ENCODE results near the gene LMTK2. TPM values are rescaled to one million over a fixed set of nuclear protein-coding genes. Genes with fewer than 3 reads are reported as not detected.

The LMTK2 gene
- total and polyA plus RNA-seq, 2 experiments from 2014 or later: 6.1 to 30.8 TPM

DNA sequence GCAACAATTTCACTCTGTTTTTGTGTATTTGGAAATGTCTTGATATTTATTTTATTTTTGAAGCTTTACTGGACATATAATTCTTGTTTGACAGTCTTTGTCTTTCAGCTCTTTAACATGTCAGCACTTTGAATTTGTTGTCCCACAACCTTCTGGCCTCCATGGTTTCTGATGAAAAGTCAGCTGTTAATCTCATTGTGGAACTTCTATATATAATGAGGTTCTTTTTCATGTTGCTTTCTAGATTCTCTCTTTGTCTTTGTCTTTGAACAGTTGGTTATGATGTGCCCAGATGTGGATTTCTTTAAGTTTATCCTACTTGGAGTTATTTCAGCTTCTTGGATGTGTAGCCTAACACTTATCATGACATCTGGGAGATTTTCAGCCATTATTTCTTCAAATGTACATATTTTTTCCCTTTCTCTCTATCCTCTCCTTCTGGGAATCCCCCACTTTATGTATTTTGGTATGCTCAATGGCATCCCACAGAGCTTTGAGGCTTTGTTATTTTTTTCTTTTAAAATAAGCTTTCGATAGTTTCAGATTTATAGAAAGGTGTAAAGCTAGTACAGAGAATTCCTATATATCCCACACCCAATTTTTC lies 9.5 kb upstream of the LMTK2 start:
- H3K4me1 Mint-ChIP-seq: no peaks in the 10 kb centered on the region
- H3K27me3 ChIP-seq (ENCODE audit: insufficient read depth): no peaks in the 10 kb centered on the region
- H3K27me3 Mint-ChIP-seq (ENCODE audit: insufficient read depth, low read depth, poor library complexity): no peaks in the 10 kb centered on the region
- H3K4me3 ChIP-seq: no peak overlapping the region
- H3K9me3 Mint-ChIP-seq: peaks cover 57% of the 10 kb centered on the region
- DNase-seq (ENCODE audit: low spot score) (no peak), ATAC-seq (no peak)
- no peak overlapping the region for H3K27ac Mint-ChIP-seq
- no peaks in the 10 kb centered on the region for H3K9me2 ChIP-seq (ENCODE audit: insufficient read depth)
- no peak overlapping the region for H2AFZ ChIP-seq
- H4K20me1 ChIP-seq (replicated peaks; ENCODE audit: insufficient read depth): no peaks in the 10 kb centered on the region
- TF ChIP-seq, protein P1, sequence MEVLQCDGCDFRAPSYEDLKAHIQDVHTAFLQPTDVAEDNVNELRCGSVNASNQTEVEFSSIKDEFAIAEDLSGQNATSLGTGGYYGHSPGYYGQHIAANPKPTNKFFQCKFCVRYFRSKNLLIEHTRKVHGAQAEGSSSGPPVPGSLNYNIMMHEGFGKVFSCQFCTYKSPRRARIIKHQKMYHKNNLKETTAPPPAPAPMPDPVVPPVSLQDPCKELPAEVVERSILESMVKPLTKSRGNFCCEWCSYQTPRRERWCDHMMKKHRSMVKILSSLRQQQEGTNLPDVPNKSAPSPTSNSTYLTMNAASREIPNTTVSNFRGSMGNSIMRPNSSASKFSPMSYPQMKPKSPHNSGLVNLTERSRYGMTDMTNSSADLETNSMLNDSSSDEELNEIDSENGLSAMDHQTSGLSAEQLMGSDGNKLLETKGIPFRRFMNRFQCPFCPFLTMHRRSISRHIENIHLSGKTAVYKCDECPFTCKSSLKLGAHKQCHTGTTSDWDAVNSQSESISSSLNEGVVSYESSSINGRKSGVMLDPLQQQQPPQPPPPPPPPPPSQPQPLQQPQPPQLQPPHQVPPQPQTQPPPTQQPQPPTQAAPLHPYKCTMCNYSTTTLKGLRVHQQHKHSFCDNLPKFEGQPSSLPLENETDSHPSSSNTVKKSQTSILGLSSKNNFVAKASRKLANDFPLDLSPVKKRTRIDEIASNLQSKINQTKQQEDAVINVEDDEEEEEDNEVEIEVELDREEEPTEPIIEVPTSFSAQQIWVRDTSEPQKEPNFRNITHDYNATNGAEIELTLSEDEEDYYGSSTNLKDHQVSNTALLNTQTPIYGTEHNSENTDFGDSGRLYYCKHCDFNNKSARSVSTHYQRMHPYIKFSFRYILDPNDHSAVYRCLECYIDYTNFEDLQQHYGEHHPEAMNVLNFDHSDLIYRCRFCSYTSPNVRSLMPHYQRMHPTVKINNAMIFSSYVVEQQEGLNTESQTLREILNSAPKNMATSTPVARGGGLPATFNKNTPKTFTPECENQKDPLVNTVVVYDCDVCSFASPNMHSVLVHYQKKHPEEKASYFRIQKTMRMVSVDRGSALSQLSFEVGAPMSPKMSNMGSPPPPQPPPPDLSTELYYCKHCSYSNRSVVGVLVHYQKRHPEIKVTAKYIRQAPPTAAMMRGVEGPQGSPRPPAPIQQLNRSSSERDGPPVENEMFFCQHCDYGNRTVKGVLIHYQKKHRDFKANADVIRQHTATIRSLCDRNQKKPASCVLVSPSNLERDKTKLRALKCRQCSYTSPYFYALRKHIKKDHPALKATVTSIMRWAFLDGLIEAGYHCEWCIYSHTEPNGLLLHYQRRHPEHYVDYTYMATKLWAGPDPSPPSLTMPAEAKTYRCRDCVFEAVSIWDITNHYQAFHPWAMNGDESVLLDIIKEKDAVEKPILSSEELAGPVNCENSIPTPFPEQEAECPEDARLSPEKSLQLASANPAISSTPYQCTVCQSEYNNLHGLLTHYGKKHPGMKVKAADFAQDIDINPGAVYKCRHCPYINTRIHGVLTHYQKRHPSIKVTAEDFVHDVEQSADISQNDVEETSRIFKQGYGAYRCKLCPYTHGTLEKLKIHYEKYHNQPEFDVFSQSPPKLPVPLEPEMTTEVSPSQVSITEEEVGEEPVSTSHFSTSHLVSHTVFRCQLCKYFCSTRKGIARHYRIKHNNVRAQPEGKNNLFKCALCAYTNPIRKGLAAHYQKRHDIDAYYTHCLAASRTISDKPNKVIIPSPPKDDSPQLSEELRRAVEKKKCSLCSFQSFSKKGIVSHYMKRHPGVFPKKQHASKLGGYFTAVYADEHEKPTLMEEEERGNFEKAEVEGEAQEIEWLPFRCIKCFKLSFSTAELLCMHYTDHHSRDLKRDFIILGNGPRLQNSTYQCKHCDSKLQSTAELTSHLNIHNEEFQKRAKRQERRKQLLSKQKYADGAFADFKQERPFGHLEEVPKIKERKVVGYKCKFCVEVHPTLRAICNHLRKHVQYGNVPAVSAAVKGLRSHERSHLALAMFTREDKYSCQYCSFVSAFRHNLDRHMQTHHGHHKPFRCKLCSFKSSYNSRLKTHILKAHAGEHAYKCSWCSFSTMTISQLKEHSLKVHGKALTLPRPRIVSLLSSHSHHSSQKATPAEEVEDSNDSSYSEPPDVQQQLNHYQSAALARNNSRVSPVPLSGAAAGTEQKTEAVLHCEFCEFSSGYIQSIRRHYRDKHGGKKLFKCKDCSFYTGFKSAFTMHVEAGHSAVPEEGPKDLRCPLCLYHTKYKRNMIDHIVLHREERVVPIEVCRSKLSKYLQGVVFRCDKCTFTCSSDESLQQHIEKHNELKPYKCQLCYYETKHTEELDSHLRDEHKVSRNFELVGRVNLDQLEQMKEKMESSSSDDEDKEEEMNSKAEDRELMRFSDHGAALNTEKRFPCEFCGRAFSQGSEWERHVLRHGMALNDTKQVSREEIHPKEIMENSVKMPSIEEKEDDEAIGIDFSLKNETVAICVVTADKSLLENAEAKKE (CRISPR knock-in tag; IDR thresholded peaks at IDR 0.05): no peak
- TF ChIP-seq ZNF331 (CRISPR knock-in tag; IDR thresholded peaks at IDR 0.05; ENCODE audit: low read depth): no peak
- TF ChIP-seq EZH2 (IDR thresholded peaks at IDR 0.05; ENCODE audit: low read depth, unreplicated experiment): no peak
- TF ChIP-seq, protein P2, sequence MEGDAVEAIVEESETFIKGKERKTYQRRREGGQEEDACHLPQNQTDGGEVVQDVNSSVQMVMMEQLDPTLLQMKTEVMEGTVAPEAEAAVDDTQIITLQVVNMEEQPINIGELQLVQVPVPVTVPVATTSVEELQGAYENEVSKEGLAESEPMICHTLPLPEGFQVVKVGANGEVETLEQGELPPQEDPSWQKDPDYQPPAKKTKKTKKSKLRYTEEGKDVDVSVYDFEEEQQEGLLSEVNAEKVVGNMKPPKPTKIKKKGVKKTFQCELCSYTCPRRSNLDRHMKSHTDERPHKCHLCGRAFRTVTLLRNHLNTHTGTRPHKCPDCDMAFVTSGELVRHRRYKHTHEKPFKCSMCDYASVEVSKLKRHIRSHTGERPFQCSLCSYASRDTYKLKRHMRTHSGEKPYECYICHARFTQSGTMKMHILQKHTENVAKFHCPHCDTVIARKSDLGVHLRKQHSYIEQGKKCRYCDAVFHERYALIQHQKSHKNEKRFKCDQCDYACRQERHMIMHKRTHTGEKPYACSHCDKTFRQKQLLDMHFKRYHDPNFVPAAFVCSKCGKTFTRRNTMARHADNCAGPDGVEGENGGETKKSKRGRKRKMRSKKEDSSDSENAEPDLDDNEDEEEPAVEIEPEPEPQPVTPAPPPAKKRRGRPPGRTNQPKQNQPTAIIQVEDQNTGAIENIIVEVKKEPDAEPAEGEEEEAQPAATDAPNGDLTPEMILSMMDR (conservative IDR thresholded peaks at IDR 0.05; ENCODE audit: low read depth in 2 of 2): no peak
- no peak for TF ChIP-seq POLR2AphosphoS5 (IDR thresholded peaks at IDR 0.05; ENCODE audit: low read depth)
- TF ChIP-seq JUNB (IDR thresholded peaks at IDR 0.05; ENCODE audit: unreplicated experiment): no peak
- no peak for TF ChIP-seq STAT1 (IDR thresholded peaks at IDR 0.05; ENCODE audit: unreplicated experiment)
- TF ChIP-seq EZH2phosphoT487 (IDR thresholded peaks at IDR 0.05; ENCODE audit: unreplicated experiment): no peak
- TF ChIP-seq CREB1 (CRISPR knock-in tag; IDR thresholded peaks at IDR 0.05; ENCODE audit: low read depth): no peak
- H3F3A ChIP-seq (replicated peaks; ENCODE audit: low read depth): no peaks in the 10 kb centered on the region
- H3K79me2 ChIP-seq (replicated peaks; ENCODE audit: insufficient read depth): no peaks in the 10 kb centered on the region
- H3K36me3 Mint-ChIP-seq (ENCODE audit: low read depth): peaks cover 22% of the 10 kb centered on the region
- no peak overlapping the region for H3K27ac ChIP-seq (ENCODE audit: low read depth)
- H3K4me2 ChIP-seq: no peak overlapping the region
- no peak overlapping the region for H3K4me3 Mint-ChIP-seq
- no peaks in the 10 kb centered on the region for H3K4me1 ChIP-seq (ENCODE audit: insufficient read depth)
- no peaks in the 10 kb centered on the region for H3K36me3 ChIP-seq (ENCODE audit: insufficient read depth)
